AG04449 (cell line): ENCODE measurements around the gene ZBTB16.

ENCODE experiments used
- CTCF ChIA-PET: fragments of 350-600 bp; formaldehyde crosslinking; extraction: SDS; loops from one replicate; lab custom pipeline; 2021; ENCODE audit warnings: antibody characterized with exemption; lab: Yijun Ruan, JAX
- POLR2A ChIA-PET: fragments of 400-600, 350-600 bp; formaldehyde crosslinking; extraction: SDS; loops from one replicate; lab custom pipeline; 2020; ENCODE audit warnings: antibody characterized with exemption, inconsistent platforms; lab: Yijun Ruan, JAX
- DNase-seq: peaks from one replicate; pipeline ENCODE4 v3.0.0-alpha.2; 2010; ENCODE audit warnings: low read depth, low spot score
- H3K4me3 ChIP-seq: 2 replicates; pipeline ENCODE4 v1.5.1; 2011; ENCODE audit warnings: low read depth, mild to moderate bottlenecking, control low read depth, low read length
- TF ChIP-seq, protein P1 (sequence below): IDR thresholded peaks from one replicate; pipeline ENCODE4 v1.5.1; 2011; ENCODE audit warnings: mild to moderate bottlenecking, moderate library complexity, low read length, control low read depth, inconsistent platforms; ENCODE audit not compliant: insufficient read depth; ENCODE audit errors: missing control alignments

The ZBTB16 gene

DNA sequence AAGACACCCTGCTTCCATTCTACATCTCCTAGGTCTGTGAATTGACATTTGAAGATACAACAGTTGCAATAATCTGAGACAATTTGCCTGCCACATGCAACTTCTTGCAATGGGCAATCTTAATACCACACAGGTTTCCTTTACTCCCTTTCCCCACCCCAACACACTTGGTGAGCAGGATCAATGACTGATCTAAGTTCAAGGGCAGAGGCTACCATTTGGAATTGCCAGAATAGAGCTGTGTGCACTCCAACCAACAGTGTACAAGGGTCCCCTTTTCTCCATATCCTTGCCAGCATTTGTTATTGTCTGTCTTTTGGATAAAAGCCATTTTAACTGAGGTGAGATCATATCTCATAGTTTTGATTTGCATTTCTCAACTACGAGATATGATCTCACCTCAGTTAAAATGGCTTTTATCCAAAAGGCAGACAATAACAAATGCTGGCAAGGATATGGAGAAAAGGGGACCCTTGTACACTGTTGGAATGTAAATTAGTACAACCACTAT, 233.7 kb downstream of the ZBTB16 start:
- H3K4me3 ChIP-seq = no peak overlapping the region
- POLR2A ChIA-PET = interaction anchor here (1.1 kb wide), 1 partner anchor 385 kb away, joined by 6 read pairs; the partner anchor contains the start of gene NXPE2
- no peak for DNase-seq
- CTCF ChIA-PET = interaction anchor here (0.8 to 2.5 kb wide), 6 partner anchors 8 to 54 kb away, joined by 3 to 11 read pairs (median 4); no protein-coding TSS in a partner anchor
- TF ChIP-seq, protein P1, sequence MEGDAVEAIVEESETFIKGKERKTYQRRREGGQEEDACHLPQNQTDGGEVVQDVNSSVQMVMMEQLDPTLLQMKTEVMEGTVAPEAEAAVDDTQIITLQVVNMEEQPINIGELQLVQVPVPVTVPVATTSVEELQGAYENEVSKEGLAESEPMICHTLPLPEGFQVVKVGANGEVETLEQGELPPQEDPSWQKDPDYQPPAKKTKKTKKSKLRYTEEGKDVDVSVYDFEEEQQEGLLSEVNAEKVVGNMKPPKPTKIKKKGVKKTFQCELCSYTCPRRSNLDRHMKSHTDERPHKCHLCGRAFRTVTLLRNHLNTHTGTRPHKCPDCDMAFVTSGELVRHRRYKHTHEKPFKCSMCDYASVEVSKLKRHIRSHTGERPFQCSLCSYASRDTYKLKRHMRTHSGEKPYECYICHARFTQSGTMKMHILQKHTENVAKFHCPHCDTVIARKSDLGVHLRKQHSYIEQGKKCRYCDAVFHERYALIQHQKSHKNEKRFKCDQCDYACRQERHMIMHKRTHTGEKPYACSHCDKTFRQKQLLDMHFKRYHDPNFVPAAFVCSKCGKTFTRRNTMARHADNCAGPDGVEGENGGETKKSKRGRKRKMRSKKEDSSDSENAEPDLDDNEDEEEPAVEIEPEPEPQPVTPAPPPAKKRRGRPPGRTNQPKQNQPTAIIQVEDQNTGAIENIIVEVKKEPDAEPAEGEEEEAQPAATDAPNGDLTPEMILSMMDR = no peak

DNA sequence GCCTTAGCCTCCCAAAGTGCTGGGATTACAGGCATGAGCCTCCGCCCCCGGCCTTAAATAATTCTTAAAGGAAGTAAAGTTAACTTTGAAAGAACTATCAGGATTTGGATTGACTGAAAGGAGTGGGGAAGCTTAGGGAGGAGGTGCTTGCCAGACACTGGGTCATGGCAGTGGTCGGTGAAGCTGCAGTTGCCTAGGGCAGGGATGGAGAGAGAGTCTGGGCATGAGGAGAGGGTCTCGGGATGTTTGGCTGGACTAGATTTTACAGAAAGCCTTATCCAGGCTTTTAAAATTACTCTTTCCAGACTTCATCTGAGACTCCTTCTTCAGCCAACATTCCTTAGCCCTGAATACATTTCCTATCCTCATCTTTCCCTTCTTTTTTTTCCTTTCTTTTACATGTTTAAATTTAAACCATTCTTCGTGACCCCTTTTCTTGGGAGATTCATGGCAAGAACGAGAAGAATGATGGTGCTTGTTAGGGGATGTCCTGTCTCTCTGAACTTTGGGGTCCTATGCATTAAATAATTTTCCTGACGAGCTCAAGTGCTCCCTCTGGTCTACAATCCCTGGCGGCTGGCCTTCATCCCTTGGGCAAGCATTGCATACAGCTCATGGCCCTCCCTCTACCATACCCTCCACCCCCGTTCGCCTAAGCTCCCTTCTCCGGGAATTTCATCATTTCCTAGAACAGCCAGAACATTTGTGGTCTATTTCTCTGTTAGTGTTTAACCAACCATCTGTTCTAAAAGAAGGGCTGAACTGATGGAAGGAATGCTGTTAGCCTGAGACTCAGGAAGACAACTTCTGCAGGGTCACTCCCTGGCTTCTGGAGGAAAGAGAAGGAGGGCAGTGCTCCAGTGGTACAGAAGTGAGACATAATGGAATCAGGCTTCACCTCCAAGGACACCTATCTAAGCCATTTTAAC, 236.4 kb downstream of the ZBTB16 start, which contains the start of gene NNMT:
TSS of gene NNMT (plus strand) at position 724 of the 929 bp plus-strand sequence. CDS start at position 882, 158 bp downstream.
- ChIA-PET CTCF (interaction anchor here (0.8 to 1.4 kb wide), 4 partner anchors 9 to 15 kb away, joined by 3 to 4 read pairs (median 4); no protein-coding TSS in a partner anchor), POLR2A (interaction anchor here (0.6 to 2.0 kb wide), 13 partner anchors 9 to 906 kb away, joined by 3 to 37 read pairs (median 5); partner anchors contain the start of genes C11orf71 and RBM7)
- DNase-seq = peak; percentile 95
- TF ChIP-seq, protein P1 = peak; percentile 23
- peak within 1 kb of the TSS; percentile 83 for H3K4me3 ChIP-seq

DNA sequence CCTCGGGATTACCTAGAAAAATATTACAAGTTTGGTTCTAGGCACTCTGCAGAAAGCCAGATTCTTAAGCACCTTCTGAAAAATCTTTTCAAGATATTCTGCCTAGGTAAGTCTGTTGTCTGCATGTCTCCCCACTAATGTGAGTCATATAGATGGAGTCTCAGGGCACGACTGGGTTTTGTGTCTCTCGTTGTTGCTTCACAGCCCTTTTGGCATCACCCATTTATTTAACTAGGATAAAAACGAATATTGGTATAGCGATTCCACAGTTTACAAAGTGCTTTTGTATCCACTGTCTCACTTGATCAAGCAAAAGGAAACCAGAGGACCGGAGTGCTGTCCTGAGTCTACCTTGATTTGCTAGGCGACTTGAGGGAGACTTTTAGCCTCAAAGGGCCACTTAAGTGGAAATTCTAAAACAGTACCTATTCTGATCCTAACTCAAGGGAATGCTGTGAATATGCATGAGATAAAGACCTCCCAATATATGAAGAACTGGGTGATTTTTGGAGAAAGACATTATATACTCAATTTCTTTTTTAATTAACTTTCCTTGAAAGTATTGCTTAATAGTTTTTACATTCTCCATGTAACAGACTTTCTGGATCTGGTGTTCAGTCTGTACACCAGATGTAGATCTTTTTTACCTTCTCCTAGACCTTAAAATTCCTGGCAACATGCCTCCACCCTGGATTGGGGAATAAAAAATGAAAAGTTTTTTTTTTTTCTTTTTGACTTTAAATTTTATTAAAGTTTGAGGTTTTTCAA, 237.3 kb downstream of the ZBTB16 start:
- POLR2A ChIA-PET = interaction anchor here (0.8 to 2.0 kb wide), 6 partner anchors 8 to 19 kb away, joined by 3 to 37 read pairs (median 11); no protein-coding TSS in a partner anchor
- H3K4me3 ChIP-seq = peak overlapping the region; percentile 83
- no peak for DNase-seq
- CTCF ChIA-PET = interaction anchor here (0.8 to 1.4 kb wide), 3 partner anchors 11 to 16 kb away, joined by 3 to 4 read pairs (median 4); no protein-coding TSS in a partner anchor
- TF ChIP-seq, protein P1 = no peak

DNA sequence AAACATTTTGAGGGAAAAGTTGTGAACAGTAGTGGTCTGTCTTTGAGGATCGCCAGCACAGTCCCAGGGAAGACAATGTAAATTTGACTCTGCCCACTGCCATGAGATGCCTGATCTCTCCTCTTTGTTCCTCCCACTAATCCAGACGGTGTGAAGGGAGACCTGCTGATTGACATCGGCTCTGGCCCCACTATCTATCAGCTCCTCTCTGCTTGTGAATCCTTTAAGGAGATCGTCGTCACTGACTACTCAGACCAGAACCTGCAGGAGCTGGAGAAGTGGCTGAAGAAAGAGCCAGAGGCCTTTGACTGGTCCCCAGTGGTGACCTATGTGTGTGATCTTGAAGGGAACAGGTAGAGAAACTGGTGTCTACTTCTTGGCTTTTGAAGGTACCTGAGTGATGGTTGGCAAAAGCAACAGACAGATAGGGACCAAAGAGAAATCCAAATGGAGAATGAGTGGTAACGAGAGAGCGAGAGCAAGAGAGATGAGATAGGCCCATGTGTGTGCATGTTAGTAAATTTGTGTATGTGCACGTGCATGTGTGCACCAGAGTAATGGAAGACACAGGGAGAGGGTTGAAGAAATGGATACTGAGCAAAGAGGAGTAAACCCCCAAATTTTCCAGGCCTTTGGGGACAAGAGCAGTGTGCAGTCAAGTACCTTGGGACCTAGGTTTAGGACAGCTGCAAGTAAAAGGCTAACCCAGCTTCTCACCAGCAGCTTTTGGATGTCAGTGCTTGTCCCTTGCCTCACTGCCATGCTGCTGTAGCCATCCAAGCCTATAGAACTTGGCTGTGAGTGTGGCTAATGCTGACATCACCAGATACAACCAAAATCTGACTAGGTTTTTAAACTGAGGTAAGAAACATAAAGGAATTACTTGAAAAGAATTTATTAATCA, 238.5 kb downstream of the ZBTB16 start:
- no peak for DNase-seq
- TF ChIP-seq, protein P1 = no peak
- ChIA-PET CTCF (interaction anchor here (1.0 to 1.1 kb wide), 2 partner anchors 12 to 16 kb away, joined by 3 read pairs; no protein-coding TSS in a partner anchor), POLR2A (interaction anchor here (0.8 to 2.0 kb wide), 3 partner anchors 9 to 61 kb away, joined by 3 to 14 read pairs (median 3); no protein-coding TSS in a partner anchor)
- peak overlapping the region; percentile 83 for H3K4me3 ChIP-seq

DNA sequence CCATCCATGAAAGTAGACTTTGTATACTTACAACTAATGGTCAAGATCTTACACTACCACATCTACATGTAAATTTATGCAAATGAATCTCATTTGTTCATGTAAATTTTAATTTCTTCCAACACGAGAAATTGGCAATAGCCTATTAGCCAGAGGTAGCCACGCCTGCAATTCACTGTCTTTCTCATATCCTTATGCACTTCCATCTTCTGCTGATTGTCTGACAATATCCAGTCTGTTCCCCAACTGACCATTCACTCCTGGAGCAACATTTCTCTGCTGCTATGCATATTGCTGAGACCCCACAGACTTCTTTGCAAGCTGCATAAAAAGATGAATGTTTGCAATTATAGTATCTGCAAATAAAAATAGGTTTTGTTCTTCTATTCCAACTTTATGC, 239.2 kb downstream of the ZBTB16 start:
- no peak for DNase-seq
- TF ChIP-seq, protein P1 = no peak
- H3K4me3 ChIP-seq = peak overlapping the region; percentile 83
- ChIA-PET CTCF (interaction anchor here (1.2 kb wide), 1 partner anchor 18 kb away, joined by 4 read pairs; no protein-coding TSS in a partner anchor), POLR2A (interaction anchor here (0.8 to 2.0 kb wide), 3 partner anchors 9 to 60 kb away, joined by 3 to 14 read pairs (median 3); no protein-coding TSS in a partner anchor)
